HCT116 (cell line): ENCODE measurements around the gene ABCC1. TPM values are rescaled to one million over a fixed set of nuclear protein-coding genes. Genes with fewer than 3 reads are reported as not detected.

Experiments used
- ATAC-seq: fragments of 200-7000 bp; cut with Tn5 transposase; 2 replicates; pipeline ENCODE4 v1.9.1; 2020; ENCODE audit warnings: mild to moderate bottlenecking, moderate library complexity
- BruUV-seq: library from RNA; stranded (reverse); fragments of 400-500 nt; replicated peaks from 2 replicates; lab custom pipeline; 2021; lab: Mats Ljungman, UMichigan
- CTCF ChIA-PET: fragments of 300-600 bp; sonication (Branson Sonifier 250); formaldehyde crosslinking; loops from one replicate; lab custom pipeline; 2021; ENCODE audit warnings: antibody characterized with exemption; lab: Charles Lee
- POLR2A ChIA-PET: fragments of 300-600, 350-600 bp; sonication (Branson Sonifier 250); formaldehyde crosslinking; loops from one replicate; lab custom pipeline; 2021; ENCODE audit warnings: antibody characterized with exemption; lab: Charles Lee
- RAD21 ChIA-PET, 2 experiments: fragments of 300-600 bp; sonication (Branson Sonifier 250); formaldehyde crosslinking; loops; one replicate each; lab custom pipeline; 2023; ENCODE audit warnings: low total read pairs in 2 of 2; ENCODE audit not compliant: uncharacterized antibody in 2 of 2, unreplicated experiment in 2 of 2, low non-redundant PET in 1 of 2; lab: Charles Lee
- DNase-seq: peaks from one replicate; pipeline ENCODE4 v3.0.0-alpha.2; 2010; ENCODE audit warnings: low read depth, low spot score
- H2AFZ ChIP-seq: fragments of 200-600 bp; shearing (Covaris generic), sonication (generic); 2 replicates; pipeline ENCODE4 v1.6.1; 2017; ENCODE audit warnings: low read depth, mixed run types, mixed read lengths, antibody characterized with exemption, low read length; ENCODE audit not compliant: poor library complexity, severe bottlenecking
- H3K27ac ChIP-seq: 2 replicates; pipeline ENCODE4 v1.5.1; 2012; ENCODE audit warnings: low read depth, low read length
- H3K27me3 ChIP-seq: fragments of 200-600 bp; sonication (generic); 2 replicates; pipeline ENCODE4 v1.6.1; 2016; ENCODE audit warnings: mixed run types, low read length, mixed read lengths; ENCODE audit not compliant: insufficient read depth
- H3K36me3 ChIP-seq, 2 experiments: fragments of 200-500 bp in 1 of 2; fragments of 200-600 bp in 1 of 2; sonication (Bioruptor generic) in 1 of 2; sonication (generic) in 1 of 2; 2 replicates each; pipeline versions ENCODE4 v1.5.1 to v1.6.1; 2014 to 2016; ENCODE audit warnings: low read length in 2 of 2, inconsistent platforms in 1 of 2, mixed read lengths in 1 of 2, mixed run types in 1 of 2; ENCODE audit not compliant: insufficient read depth in 2 of 2, control insufficient read depth in 1 of 2
- H3K4me1 ChIP-seq, 2 experiments: fragments of 200-600 bp in 1 of 2; sonication (generic) in 1 of 2; 2 replicates each; pipeline versions ENCODE4 v1.5.1 to v1.6.1; 2012 to 2017; ENCODE audit warnings: low read length in 2 of 2, inconsistent platforms in 1 of 2, mild to moderate bottlenecking in 1 of 2, mixed read lengths in 1 of 2, mixed run types in 1 of 2, moderate library complexity in 1 of 2; ENCODE audit not compliant: insufficient read depth in 2 of 2, control insufficient read depth in 1 of 2
- H3K4me2 ChIP-seq: fragments of 200-600 bp; sonication (generic); 2 replicates; pipeline ENCODE4 v1.6.1; 2017; ENCODE audit warnings: mixed run types, low read length, mixed read lengths
- H3K4me3 ChIP-seq, 2 experiments: fragments of 200-600 bp in 1 of 2; sonication (generic) in 1 of 2; replicated peaks in 1 of 2; 2 replicates each; pipeline ENCODE4 v1.5.1; 2011 to 2016; ENCODE audit warnings: low read length in 2 of 2, control low read depth in 1 of 2, low read depth in 1 of 2, mild to moderate bottlenecking in 1 of 2, mixed read lengths in 1 of 2, mixed run types in 1 of 2
- H3K79me2 ChIP-seq: fragments of 200-600 bp; sonication (generic); 2 replicates; pipeline ENCODE4 v1.6.1; 2017; ENCODE audit warnings: mild to moderate bottlenecking, mixed run types, low read length, moderate library complexity, mixed read lengths; ENCODE audit not compliant: insufficient read depth
- H3K9ac ChIP-seq: fragments of 200-600 bp; sonication (generic); 2 replicates; pipeline ENCODE4 v1.6.1; 2016; ENCODE audit warnings: low read length, mixed read lengths
- H3K9me2 ChIP-seq: fragments of 200-600 bp; sonication (generic), shearing (Covaris generic); 2 replicates; pipeline ENCODE4 v1.6.1; 2017; ENCODE audit warnings: mixed run types, mild to moderate bottlenecking, moderate library complexity; ENCODE audit not compliant: insufficient read depth
- H3K9me3 ChIP-seq, 2 experiments: fragments of 200-500 bp in 1 of 2; fragments of 200-600 bp in 1 of 2; sonication (Bioruptor generic) in 1 of 2; sonication (generic) in 1 of 2; 2 replicates each; pipeline ENCODE4 v1.6.1; 2014 to 2017; ENCODE audit warnings: low read length in 2 of 2, mixed read lengths in 2 of 2, inconsistent platforms in 1 of 2, low read depth in 1 of 2, mild to moderate bottlenecking in 1 of 2, mixed run types in 1 of 2, moderate library complexity in 1 of 2; ENCODE audit not compliant: control insufficient read depth in 1 of 2, insufficient read depth in 1 of 2
- H4K20me1 ChIP-seq: fragments of 200-600 bp; sonication (generic), shearing (Covaris generic); 2 replicates; pipeline ENCODE4 v1.6.1; 2017; ENCODE audit warnings: mixed run types, mild to moderate bottlenecking, moderate library complexity; ENCODE audit not compliant: insufficient read depth
- CBX3 ChIP-seq: IDR thresholded peaks from 2 replicates; pipeline ENCODE4 v1.6.1; 2012; ENCODE audit warnings: low read depth
- ELF1 ChIP-seq: IDR thresholded peaks from 2 replicates; pipeline ENCODE4 v1.6.1; 2012; ENCODE audit warnings: low read depth, borderline replicate concordance
- FOSL1 ChIP-seq: IDR thresholded peaks from 2 replicates; pipeline ENCODE4 v1.6.1; 2012; ENCODE audit warnings: low read depth
- RAD21 ChIP-seq: IDR thresholded peaks from 2 replicates; pipeline ENCODE4 v1.6.1; 2012; ENCODE audit warnings: low read depth, mild to moderate bottlenecking
- SRF ChIP-seq: IDR thresholded peaks from 2 replicates; pipeline ENCODE4 v1.6.1; 2012; ENCODE audit warnings: low read depth
- TCF7L2 ChIP-seq: IDR thresholded peaks from 2 replicates; pipeline ENCODE4 v1.7.0; 2011; ENCODE audit warnings: borderline replicate concordance, inconsistent platforms; ENCODE audit not compliant: insufficient read depth, insufficient read length; ENCODE audit errors: extremely low read depth
- ZFX ChIP-seq: fragments of 450-650 bp; IDR thresholded peaks from 2 replicates; pipeline ENCODE4 v1.6.1; 2017
- ZNF274 ChIP-seq: fragments of 200-500 bp; sonication (Bioruptor generic); IDR thresholded peaks from 2 replicates; pipeline ENCODE4 v1.6.1; 2014; ENCODE audit warnings: mild to moderate bottlenecking, low read depth, low read length, inconsistent platforms
- intact Hi-C: fragments of 100-400 bp; cut with micrococcal nuclease; formaldehyde crosslinking; loops from 2 replicates; pipeline ENCODE4 v1.10.0; 2022
- total RNA-seq: library from RNA; stranded (reverse); gene quantifications from one replicate; pipeline ENCODE4 v1.2.1, GENCODE V29; 2021; ENCODE audit not compliant: unreplicated experiment
- TF ChIP-seq, protein P1 (sequence below): IDR thresholded peaks from 2 replicates; pipeline ENCODE4 v1.6.1; 2012
- TF ChIP-seq, protein P2 (sequence below): IDR thresholded peaks from 2 replicates; pipeline ENCODE4 v1.6.1; 2012; ENCODE audit warnings: low read depth
- TF ChIP-seq, protein P3 (sequence below): IDR thresholded peaks from 2 replicates; pipeline ENCODE4 v1.6.1; 2012

The ABCC1 gene
- total RNA-seq, 1 experiment from 2014 or later = 61.9 TPM

DNA sequence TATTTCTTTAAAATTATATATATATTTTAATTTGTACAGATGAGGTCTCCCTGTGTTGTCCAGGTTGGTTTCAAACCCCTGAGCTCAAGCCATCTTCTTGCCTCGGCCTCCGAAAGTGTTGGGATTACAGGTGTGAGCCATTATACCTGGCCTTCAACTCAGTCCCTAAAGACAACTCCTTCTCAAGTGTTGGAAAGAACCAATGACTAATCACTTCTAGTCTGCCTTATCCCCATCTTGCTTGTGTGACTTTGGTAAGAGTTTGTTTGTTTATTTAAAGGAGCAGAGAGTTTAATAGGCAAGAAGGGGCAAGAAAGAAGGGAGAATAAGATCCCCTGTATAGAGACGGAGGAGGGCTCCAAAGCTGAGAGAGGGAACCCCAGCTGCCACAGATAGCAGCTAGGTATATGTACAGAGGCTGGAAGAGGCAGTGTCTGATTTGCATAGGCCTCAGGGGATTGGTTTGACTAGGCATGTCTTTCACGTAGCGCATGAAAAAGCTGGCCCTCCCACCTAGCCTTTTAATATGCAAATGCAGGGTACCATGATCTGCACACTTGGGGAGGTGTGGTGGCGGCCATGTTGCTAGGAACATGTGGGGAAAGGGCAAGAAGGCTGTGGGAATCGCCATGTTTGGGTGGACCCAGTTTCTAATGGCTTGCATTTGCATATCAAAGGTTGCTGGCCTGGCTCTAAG, 21.5 kb downstream of the ABCC1 start (continued):
- TF ChIP-seq, protein P1, sequence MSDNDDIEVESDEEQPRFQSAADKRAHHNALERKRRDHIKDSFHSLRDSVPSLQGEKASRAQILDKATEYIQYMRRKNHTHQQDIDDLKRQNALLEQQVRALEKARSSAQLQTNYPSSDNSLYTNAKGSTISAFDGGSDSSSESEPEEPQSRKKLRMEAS = no peak
- no peak for TF ChIP-seq FOSL1
- TF ChIP-seq, protein P2, sequence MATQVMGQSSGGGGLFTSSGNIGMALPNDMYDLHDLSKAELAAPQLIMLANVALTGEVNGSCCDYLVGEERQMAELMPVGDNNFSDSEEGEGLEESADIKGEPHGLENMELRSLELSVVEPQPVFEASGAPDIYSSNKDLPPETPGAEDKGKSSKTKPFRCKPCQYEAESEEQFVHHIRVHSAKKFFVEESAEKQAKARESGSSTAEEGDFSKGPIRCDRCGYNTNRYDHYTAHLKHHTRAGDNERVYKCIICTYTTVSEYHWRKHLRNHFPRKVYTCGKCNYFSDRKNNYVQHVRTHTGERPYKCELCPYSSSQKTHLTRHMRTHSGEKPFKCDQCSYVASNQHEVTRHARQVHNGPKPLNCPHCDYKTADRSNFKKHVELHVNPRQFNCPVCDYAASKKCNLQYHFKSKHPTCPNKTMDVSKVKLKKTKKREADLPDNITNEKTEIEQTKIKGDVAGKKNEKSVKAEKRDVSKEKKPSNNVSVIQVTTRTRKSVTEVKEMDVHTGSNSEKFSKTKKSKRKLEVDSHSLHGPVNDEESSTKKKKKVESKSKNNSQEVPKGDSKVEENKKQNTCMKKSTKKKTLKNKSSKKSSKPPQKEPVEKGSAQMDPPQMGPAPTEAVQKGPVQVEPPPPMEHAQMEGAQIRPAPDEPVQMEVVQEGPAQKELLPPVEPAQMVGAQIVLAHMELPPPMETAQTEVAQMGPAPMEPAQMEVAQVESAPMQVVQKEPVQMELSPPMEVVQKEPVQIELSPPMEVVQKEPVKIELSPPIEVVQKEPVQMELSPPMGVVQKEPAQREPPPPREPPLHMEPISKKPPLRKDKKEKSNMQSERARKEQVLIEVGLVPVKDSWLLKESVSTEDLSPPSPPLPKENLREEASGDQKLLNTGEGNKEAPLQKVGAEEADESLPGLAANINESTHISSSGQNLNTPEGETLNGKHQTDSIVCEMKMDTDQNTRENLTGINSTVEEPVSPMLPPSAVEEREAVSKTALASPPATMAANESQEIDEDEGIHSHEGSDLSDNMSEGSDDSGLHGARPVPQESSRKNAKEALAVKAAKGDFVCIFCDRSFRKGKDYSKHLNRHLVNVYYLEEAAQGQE = no peak
- no peak for TF ChIP-seq ZNF274
- no peak for TF ChIP-seq CBX3
- no peak for TF ChIP-seq ELF1
- no peak for TF ChIP-seq RAD21
- no peak for TF ChIP-seq SRF
- TF ChIP-seq, protein P3, sequence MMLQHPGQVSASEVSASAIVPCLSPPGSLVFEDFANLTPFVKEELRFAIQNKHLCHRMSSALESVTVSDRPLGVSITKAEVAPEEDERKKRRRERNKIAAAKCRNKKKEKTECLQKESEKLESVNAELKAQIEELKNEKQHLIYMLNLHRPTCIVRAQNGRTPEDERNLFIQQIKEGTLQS = no peak
- no peak for TF ChIP-seq ZFX

DNA sequence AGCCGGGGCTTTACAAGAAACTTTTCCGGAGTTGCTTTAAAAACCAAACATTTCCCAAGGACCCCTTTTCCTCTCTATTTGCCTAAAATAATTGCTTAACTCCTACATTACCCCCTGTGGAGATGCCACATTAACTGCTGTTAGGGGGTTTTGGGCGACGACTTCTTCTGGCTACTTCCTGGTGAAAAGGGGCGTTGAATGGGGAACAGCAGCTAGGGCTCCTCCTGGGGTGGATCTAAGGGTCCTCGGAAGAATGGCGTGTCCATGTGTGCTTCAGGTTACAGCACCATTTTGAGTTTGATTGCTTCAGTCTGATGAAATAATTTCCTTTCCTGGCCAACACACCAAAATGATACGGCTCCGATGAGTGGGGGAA, 22.0 kb downstream of the ABCC1 start:
- DNase-seq (no peak), ATAC-seq (no peak)
- no TSS peak for BruUV-seq
- Histone ChIP-seq H3K4me1 (peaks cover 22 to 38% of the 10 kb centered on the region in 2 experiments), H3K4me3 (no peak overlapping the region), H2AFZ (no peak overlapping the region), H3K36me3 (peaks cover 0 to 28% of the 10 kb centered on the region in 2 experiments; a peak in 1 of 4 replicates), H3K9ac (no peak overlapping the region), H3K79me2 (peaks cover 99% of the 10 kb centered on the region), H3K9me2 (no peaks in the 10 kb centered on the region), H3K27me3 (no peaks in the 10 kb centered on the region), H3K9me3 (peaks cover 3 to 12% of the 10 kb centered on the region in 2 experiments; a peak in 1 of 4 replicates), H4K20me1 (no peaks in the 10 kb centered on the region)
- POLR2A ChIA-PET = no interaction called here
- CTCF ChIA-PET = no interaction called here
- RAD21 ChIA-PET = no interaction called here
- intact Hi-C loops = no loop called here
- TF ChIP-seq TCF7L2 = no peak
- TF ChIP-seq, all 23 proteins: peak for 0
- Histone ChIP-seq H3K4me2 (no peak overlapping the region), H3K27ac (no peak overlapping the region)
